Glutamatergic neuron (in vitro differentiated cells): Measurements from ENCODE around the gene WDCP. TPM values are rescaled to one million over a fixed set of nuclear protein-coding genes. Genes with fewer than 3 reads are reported as not detected.

Experiments used
- DNase-seq: peaks from one replicate; pipeline ENCODE4 v3.0.0; 2022
- H3K27ac Mint-ChIP-seq: one replicate; pipeline ENCODE4 v1.8.0; 2020; ENCODE audit warnings: mild to moderate bottlenecking, mixed read lengths, inconsistent platforms; ENCODE audit not compliant: unreplicated experiment
- H3K27me3 Mint-ChIP-seq: one replicate; pipeline ENCODE4 v1.8.0; 2020; ENCODE audit warnings: mild to moderate bottlenecking, moderate library complexity, mixed read lengths, inconsistent platforms; ENCODE audit not compliant: unreplicated experiment
- H3K36me3 Mint-ChIP-seq: one replicate; pipeline ENCODE4 v1.8.0; 2020; ENCODE audit warnings: mild to moderate bottlenecking, mixed read lengths, inconsistent platforms; ENCODE audit not compliant: unreplicated experiment
- H3K4me1 Mint-ChIP-seq: one replicate; pipeline ENCODE4 v1.8.0; 2020; ENCODE audit warnings: mild to moderate bottlenecking, low read depth, mixed read lengths, inconsistent platforms; ENCODE audit not compliant: unreplicated experiment
- H3K4me3 Mint-ChIP-seq: one replicate; pipeline ENCODE4 v1.8.0; 2020; ENCODE audit warnings: mild to moderate bottlenecking, mixed read lengths, inconsistent platforms; ENCODE audit not compliant: unreplicated experiment
- H3K9me3 Mint-ChIP-seq: one replicate; pipeline ENCODE4 v1.8.0; 2020; ENCODE audit warnings: mild to moderate bottlenecking, moderate library complexity, mixed read lengths, inconsistent platforms; ENCODE audit not compliant: unreplicated experiment
- total RNA-seq: library from RNA; stranded (reverse); fragmentation: NEBNext Ultra II Directional; extraction: Animal tissue kit (Norgen Biotek cat#: 25700); gene quantifications from one replicate; pipeline ENCODE4 v1.2.1, GENCODE V29; 2021; ENCODE audit not compliant: unreplicated experiment
- TF ChIP-seq, protein P1 (sequence below): fragments of 200-600 bp; sonication (generic); IDR thresholded peaks from one replicate; pipeline ENCODE4 v1.5.0; 2021; ENCODE audit not compliant: partially characterized antibody, unreplicated experiment

Gene WDCP
- total RNA-seq, 1 donor from 2014 or later: 22.3 TPM

DNA sequence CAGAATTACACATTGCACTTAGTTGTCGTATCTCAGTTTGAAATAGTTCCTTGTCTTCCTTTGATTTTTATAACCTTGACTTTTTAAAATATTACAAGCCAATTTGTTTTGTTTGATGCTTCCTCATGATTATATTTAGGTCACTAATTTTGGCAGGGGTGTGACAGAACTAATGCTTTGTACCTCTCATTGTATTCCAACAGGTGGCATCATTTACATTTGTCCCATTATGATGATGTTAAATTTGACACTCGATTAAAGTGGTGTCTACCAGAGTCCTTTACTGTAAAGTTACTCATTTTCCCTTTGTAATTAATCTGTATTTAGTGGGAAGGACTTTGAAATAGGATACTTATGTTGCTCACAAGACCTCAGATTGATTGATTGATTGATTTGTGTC lies 58.8 kb downstream of the WDCP start:
- TF ChIP-seq, protein P1, sequence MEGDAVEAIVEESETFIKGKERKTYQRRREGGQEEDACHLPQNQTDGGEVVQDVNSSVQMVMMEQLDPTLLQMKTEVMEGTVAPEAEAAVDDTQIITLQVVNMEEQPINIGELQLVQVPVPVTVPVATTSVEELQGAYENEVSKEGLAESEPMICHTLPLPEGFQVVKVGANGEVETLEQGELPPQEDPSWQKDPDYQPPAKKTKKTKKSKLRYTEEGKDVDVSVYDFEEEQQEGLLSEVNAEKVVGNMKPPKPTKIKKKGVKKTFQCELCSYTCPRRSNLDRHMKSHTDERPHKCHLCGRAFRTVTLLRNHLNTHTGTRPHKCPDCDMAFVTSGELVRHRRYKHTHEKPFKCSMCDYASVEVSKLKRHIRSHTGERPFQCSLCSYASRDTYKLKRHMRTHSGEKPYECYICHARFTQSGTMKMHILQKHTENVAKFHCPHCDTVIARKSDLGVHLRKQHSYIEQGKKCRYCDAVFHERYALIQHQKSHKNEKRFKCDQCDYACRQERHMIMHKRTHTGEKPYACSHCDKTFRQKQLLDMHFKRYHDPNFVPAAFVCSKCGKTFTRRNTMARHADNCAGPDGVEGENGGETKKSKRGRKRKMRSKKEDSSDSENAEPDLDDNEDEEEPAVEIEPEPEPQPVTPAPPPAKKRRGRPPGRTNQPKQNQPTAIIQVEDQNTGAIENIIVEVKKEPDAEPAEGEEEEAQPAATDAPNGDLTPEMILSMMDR: no peak
- Mint-ChIP-seq H3K4me1 (no peaks in the 10 kb centered on the region), H3K4me3 (no peak overlapping the region), H3K27ac (no peak overlapping the region), H3K9me3 (no peaks in the 10 kb centered on the region), H3K36me3 (no peaks in the 10 kb centered on the region), H3K27me3 (no peaks in the 10 kb centered on the region)
- no peak for DNase-seq

Other genes starting within 250 kb of the WDCP start
- gene ATAD2B, start 120.3 kb downstream of the WDCP start, total RNA-seq: 108 TPM
- 20.0 TPM for gene UBXN2A, start 106.9 kb downstream of the WDCP start, total RNA-seq
- gene MFSD2B, start 37.3 kb downstream of the WDCP start, total RNA-seq: 0.29 TPM
- 38.1 TPM for gene FKBP1B, start 2.4 kb upstream of the WDCP start, total RNA-seq
- gene SF3B6, start 28.9 kb upstream of the WDCP start, total RNA-seq: 76.5 TPM
- 38.0 TPM for gene TP53I3, start 37.4 kb upstream of the WDCP start, total RNA-seq
- not detected for gene PFN4, start 75.9 kb upstream of the WDCP start, total RNA-seq
- gene FAM228B, start 76.1 kb upstream of the WDCP start, total RNA-seq: 18.9 TPM
- 0.69 TPM for gene FAM228A, start 127.7 kb upstream of the WDCP start, total RNA-seq